Epidermal melanocyte (primary cell): ENCODE measurements around the gene KCNN3.

Source experiments
- DNase-seq: peaks from one replicate; pipeline ENCODE4 v3.0.0; 2011; ENCODE audit warnings: low spot score; ENCODE audit not compliant: insufficient read length

KCNN3 gene

GRCh38 chr1:154818911-154819310 is 51.2 kb downstream of the KCNN3 start:
- DNase-seq = no peak

- no peak for DNase-seq
These were observed 53.1 kb downstream of the KCNN3 start for GRCh38 chr1:154816937-154817336.

GRCh38 chr1:154816369-154816768 is 53.7 kb downstream of the KCNN3 start:
- DNase-seq = no peak

- no peak for DNase-seq
These were observed 56.1 kb downstream of the KCNN3 start for GRCh38 chr1:154813846-154814505.

- peak; percentile 34 for DNase-seq
These were observed 56.7 kb downstream of the KCNN3 start for GRCh38 chr1:154813300-154813816.

GRCh38 chr1:154812877-154813276 is 57.2 kb downstream of the KCNN3 start:
- no peak for DNase-seq

- DNase-seq = no peak
These were observed 59.5 kb downstream of the KCNN3 start for GRCh38 chr1:154810571-154810970.

GRCh38 chr1:154809436-154810413 is 60.4 kb downstream of the KCNN3 start:
- no peak for DNase-seq

- no peak for DNase-seq
These were observed 61.2 kb downstream of the KCNN3 start for GRCh38 chr1:154808909-154809262.

GRCh38 chr1:154808261-154808908 is 61.7 kb downstream of the KCNN3 start:
- no peak for DNase-seq

GRCh38 chr1:154807048-154807591 is 63.0 kb downstream of the KCNN3 start:
- no peak for DNase-seq

- no peak for DNase-seq
These were observed 63.7 kb downstream of the KCNN3 start for GRCh38 chr1:154806333-154806732.

- DNase-seq = peak; percentile 37
These were observed 66.8 kb downstream of the KCNN3 start for GRCh38 chr1:154802982-154803920.

GRCh38 chr1:154802336-154802969 is 67.6 kb downstream of the KCNN3 start:
- no peak for DNase-seq

GRCh38 chr1:154801234-154802011 is 68.7 kb downstream of the KCNN3 start:
- no peak for DNase-seq

- DNase-seq = no peak
These were observed 70.9 kb downstream of the KCNN3 start for GRCh38 chr1:154799188-154799587.

GRCh38 chr1:154798645-154799044 is 71.4 kb downstream of the KCNN3 start:
- no peak for DNase-seq

GRCh38 chr1:154797175-154797574 is 72.9 kb downstream of the KCNN3 start:
- no peak for DNase-seq

GRCh38 chr1:154796303-154796892 is 73.7 kb downstream of the KCNN3 start:
- DNase-seq = no peak
